A549 treated with CpdA at 1 μM for 4 hours (cell line): Measurements from ENCODE around the gene LIN52. TPM values are rescaled to one million over a fixed set of nuclear protein-coding genes. Genes with fewer than 3 reads are reported as not detected.

ENCODE experiments used
- total RNA-seq: library from RNA; stranded (reverse); fragments of 200-300 nt; extraction: Qiagen RNA extraction; gene quantifications from 5 replicates; pipeline ENCODE4 v1.2.3, GENCODE V29; 2022; ENCODE audit warnings: low read depth

LIN52 gene
- 4.1 to 6.6 TPM (median 4.6 TPM) in 5 replicates for total RNA-seq

GRCh38 chr14:74084277-74085046 lies at the start of gene LIN52, which contains the start of gene ALDH6A1:
Gene LIN52, plus strand, starts transcription at chr14:74084956. Its CDS starts 19 bp downstream, at chr14:74084975.
Gene ALDH6A1, minus strand, starts transcription at chr14:74084453. Its CDS starts 59 bp downstream, at chr14:74084394.

GRCh38 chr14:74238974-74239847 lies 154.5 kb downstream of the LIN52 start, which contains the start of gene VSX2:
Gene VSX2, plus strand, starts transcription at chr14:74239449. Its CDS starts 113 bp downstream, at chr14:74239562.

Other genes with a start within 250 kb of the LIN52 start
- gene PTGR2, start 233.1 kb upstream of the LIN52 start, total RNA-seq, result 7.5 to 10.4 TPM (median 10.2 TPM) in 5 replicates
- 43.0 to 57.5 TPM (median 44.5 TPM) in 5 replicates for gene ZNF410, start 198.1 kb upstream of the LIN52 start, total RNA-seq
- 1.5 to 2.2 TPM (median 1.8 TPM) in 5 replicates for gene FAM161B, start 134.9 kb upstream of the LIN52 start, total RNA-seq
- 25.8 to 28.3 TPM (median 26.5 TPM) in 5 replicates for gene COQ6, start 134.7 kb upstream of the LIN52 start, total RNA-seq
- gene ENTPD5, start 65.7 kb upstream of the LIN52 start, total RNA-seq, result 5.6 to 7.3 TPM (median 6.1 TPM) in 5 replicates
- gene BBOF1, start 65.6 kb upstream of the LIN52 start, total RNA-seq, result 2.7 to 4.6 TPM (median 3.0 TPM) in 5 replicates
- gene ALDH6A1, start 503 bp upstream of the LIN52 start, total RNA-seq, result 1.9 to 2.7 TPM (median 2.3 TPM) in 5 replicates
- not detected in 5 replicates for gene VSX2, start 154.5 kb downstream of the LIN52 start, total RNA-seq
- gene ABCD4, start 218.0 kb downstream of the LIN52 start, total RNA-seq, result 31.0 to 36.9 TPM (median 34.4 TPM) in 5 replicates